ENCODE results near the gene CYP11A1. TPM values are rescaled to one million over a fixed set of nuclear protein-coding genes. Genes with fewer than 3 reads are reported as not detected.

The CYP11A1 gene
- total RNA-seq, 4 donors from 2014 or later, result 1.3 to 17.0 (median 9.5) TPM

DNA sequence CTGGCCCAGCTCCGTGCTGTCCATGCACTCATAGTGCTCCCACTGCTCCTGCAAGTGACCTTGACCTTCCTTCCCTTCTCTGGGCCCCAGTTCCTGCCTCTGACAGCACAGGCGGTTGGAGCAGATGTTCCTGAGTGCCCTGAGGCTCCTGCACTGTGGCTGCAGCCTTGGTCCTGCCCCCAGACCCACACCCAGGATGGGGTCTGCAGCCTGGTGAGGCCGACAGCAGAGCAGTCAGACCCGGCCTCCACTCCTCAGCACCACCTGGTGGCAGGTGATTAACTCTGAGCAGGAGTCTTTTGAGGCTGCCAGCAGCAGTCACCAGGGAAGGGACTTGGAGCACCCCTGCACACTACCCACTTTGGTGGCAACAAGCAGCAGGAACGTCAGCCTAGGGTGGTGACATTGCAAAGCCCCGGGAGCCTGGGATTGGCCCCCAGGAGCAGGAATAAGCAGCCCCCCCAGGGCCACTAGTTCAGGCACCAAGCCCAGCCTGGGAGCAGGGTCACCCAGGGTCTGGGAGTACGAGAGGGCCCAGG lies 64.6 kb downstream of the CYP11A1 start:
- intact Hi-C loops (cut with DNase I), result loop anchor here (5.0 kb wide), 1 partner anchor 176 kb away; no protein-coding TSS in a partner anchor
- H3K36me3 ChIP-seq, result no peaks in the 10 kb centered on the region
- 26 to 29% methylated on average over 2 to 4 of the region's 7 CpGs for WGBS, 2 donors
- no peaks in the 10 kb centered on the region for H3K9me3 ChIP-seq
- no peak overlapping the region for H3K4me3 ChIP-seq
- no peak for DNase-seq
- H3K27ac ChIP-seq, result no peak overlapping the region
- TF ChIP-seq POLR2A (IDR thresholded peaks at IDR 0.05), result no peak
- peak in 5 of 6 experiments; percentile 51 to 70 (median 63) for TF ChIP-seq CTCF (IDR thresholded peaks at IDR 0.05)
- peaks cover 0 to 93% (median 0%) of the 10 kb centered on the region in 4 donors for H3K27me3 ChIP-seq
- no peaks in the 10 kb centered on the region for H3K4me1 ChIP-seq

GRCh38 chr15:74301583-74302361 lies 65.7 kb downstream of the CYP11A1 start:
- DNase-seq, result no peak
- no peak for TF ChIP-seq POLR2A (IDR thresholded peaks at IDR 0.05)
- TF ChIP-seq CTCF (IDR thresholded peaks at IDR 0.05), result no peak
- Histone ChIP-seq H3K4me3 (no peak overlapping the region), H3K9me3 (no peaks in the 10 kb centered on the region), H3K27ac (no peak overlapping the region), H3K27me3 (peaks cover 0 to 92% (median 0%) of the 10 kb centered on the region in 4 donors), H3K4me1 (no peaks in the 10 kb centered on the region), H3K36me3 (no peaks in the 10 kb centered on the region)
- intact Hi-C loops (cut with DNase I), result loop anchor here (5.0 kb wide), 1 partner anchor 174 kb away; no protein-coding TSS in a partner anchor
- 50 to 54% methylated on average over 5 to 7 of the region's 7 CpGs for WGBS, 2 donors

DNA sequence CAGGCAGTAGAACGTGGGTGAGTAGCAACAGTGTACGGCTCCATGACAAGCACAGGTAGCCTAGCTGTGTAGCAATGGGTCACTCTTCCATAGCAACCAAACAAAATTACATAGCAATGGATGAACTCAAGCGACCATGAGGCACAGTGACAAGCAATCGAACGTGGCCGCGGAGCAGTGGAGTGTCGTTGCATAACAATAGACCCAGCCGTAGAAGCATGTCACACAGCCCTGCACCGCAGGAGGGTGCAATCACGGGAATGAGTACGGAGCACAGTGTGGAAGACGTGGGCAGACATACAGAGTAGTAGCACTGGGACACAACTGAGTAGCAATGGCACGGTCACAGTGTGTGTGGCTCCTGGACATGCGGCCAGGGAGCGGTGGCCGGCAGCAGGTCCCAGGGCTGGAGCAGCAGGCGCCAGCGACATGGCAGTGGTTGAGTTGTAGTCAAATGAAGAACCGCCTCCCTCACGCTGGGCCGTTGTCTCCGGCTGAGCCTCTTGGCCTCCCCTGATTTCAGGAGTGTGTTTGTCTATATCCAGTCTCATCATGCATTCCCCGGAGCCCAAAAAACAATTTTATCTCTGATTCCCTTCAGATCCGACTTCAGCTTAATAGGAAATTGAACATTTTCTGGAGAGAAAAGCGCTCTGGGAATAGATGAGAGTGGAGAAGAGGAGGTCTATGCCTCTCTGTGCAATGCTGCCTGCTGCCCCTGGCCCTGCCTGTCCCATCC lies 67.2 kb downstream of the CYP11A1 start:
- TF ChIP-seq POLR2A (IDR thresholded peaks at IDR 0.05) (no peak), CTCF (IDR thresholded peaks at IDR 0.05) (no peak)
- intact Hi-C loops (cut with DNase I), result loop anchor here (5.0 kb wide), 1 partner anchor 173 kb away; no protein-coding TSS in a partner anchor
- no peaks in the 10 kb centered on the region for H3K4me1 ChIP-seq
- no peak overlapping the region for H3K27ac ChIP-seq
- no peaks in the 10 kb centered on the region for H3K9me3 ChIP-seq
- H3K27me3 ChIP-seq, result peaks cover 0 to 89% (median 0%) of the 10 kb centered on the region in 4 donors
- H3K4me3 ChIP-seq, result no peak overlapping the region
- no peaks in the 10 kb centered on the region for H3K36me3 ChIP-seq
- no peak for DNase-seq
- WGBS, 2 donors, result 49 to 59% methylated on average over 18 to 25 of the region's 26 CpGs

GRCh38 chr15:74297887-74298286 lies 69.6 kb downstream of the CYP11A1 start:
- WGBS, 2 donors, result 0% methylated on average over 1 of the region's 1 CpG
- H3K4me1 ChIP-seq, result no peaks in the 10 kb centered on the region
- no peak for DNase-seq
- H3K4me3 ChIP-seq, result no peak overlapping the region
- H3K9me3 ChIP-seq, result no peaks in the 10 kb centered on the region
- H3K36me3 ChIP-seq, result no peaks in the 10 kb centered on the region
- intact Hi-C loops (cut with DNase I), result no loop called here
- peaks cover 0 to 76% (median 0%) of the 10 kb centered on the region in 4 donors for H3K27me3 ChIP-seq
- TF ChIP-seq POLR2A (IDR thresholded peaks at IDR 0.05) (no peak), CTCF (IDR thresholded peaks at IDR 0.05) (no peak)
- H3K27ac ChIP-seq, result no peak overlapping the region

GRCh38 chr15:74295800-74296199 lies 71.6 kb downstream of the CYP11A1 start:
- intact Hi-C loops (cut with DNase I), result no loop called here

More at GRCh38 chr15:74295800-74296199, 71.6 kb downstream of the CYP11A1 start:
- Histone ChIP-seq H3K36me3 (no peaks in the 10 kb centered on the region), H3K4me1 (no peaks in the 10 kb centered on the region), H3K27ac (no peak overlapping the region), H3K4me3 (no peak overlapping the region), H3K27me3 (peaks cover 0 to 66% (median 0%) of the 10 kb centered on the region in 4 donors), H3K9me3 (no peaks in the 10 kb centered on the region)
- 58 to 88% methylated on average over 3 to 4 of the region's 6 CpGs for WGBS, 2 donors
- no peak for DNase-seq
- TF ChIP-seq POLR2A (IDR thresholded peaks at IDR 0.05), result no peak
- TF ChIP-seq CTCF (IDR thresholded peaks at IDR 0.05), result no peak

All from esophagus squamous epithelium (tissue), 5 donors.